MM.1S (cell line): ENCODE results near the gene ANXA8.
"Not testable (repeated sequence)": the region's sequence is repeated elsewhere in the genome, so short reads cannot be mapped to it uniquely, and the experiment has no call there.

ENCODE experiments used
- DNase-seq: peaks from one replicate; pipeline ENCODE4 v3.0.0-alpha.2; 2015
- H2AFZ ChIP-seq: fragments of 300-600 bp; sonication (generic); 2 replicates; pipeline ENCODE4 v1.6.0; 2016; ENCODE audit warnings: antibody characterized with exemption, low read length
- H3F3A ChIP-seq: fragments of 300-600 bp; sonication (generic); 2 replicates; pipeline ENCODE4 v1.6.1; 2016; ENCODE audit warnings: mild to moderate bottlenecking, antibody characterized with exemption, low read length, moderate library complexity, mixed read lengths; ENCODE audit not compliant: insufficient read depth
- H3K27ac ChIP-seq: fragments of 300-600 bp; sonication (generic); 2 replicates; pipeline ENCODE4 v1.5.1; 2016; ENCODE audit warnings: mild to moderate bottlenecking, low read length
- H3K27me3 ChIP-seq: fragments of 300-600 bp; sonication (generic); replicated peaks from 2 replicates; pipeline ENCODE4 v1.6.0; 2016; ENCODE audit warnings: low read length; ENCODE audit not compliant: insufficient read depth
- H3K36me3 ChIP-seq: fragments of 300-600 bp; sonication (generic); replicated peaks from 2 replicates; pipeline ENCODE4 v1.6.1; 2016; ENCODE audit warnings: mild to moderate bottlenecking, low read length, mixed read lengths; ENCODE audit not compliant: insufficient read depth
- H3K4me1 ChIP-seq: fragments of 300-600 bp; sonication (generic); 2 replicates; pipeline ENCODE4 v1.6.1; 2016; ENCODE audit warnings: low read length, mixed read lengths
- H3K4me2 ChIP-seq: fragments of 300-600 bp; sonication (generic); 2 replicates; pipeline ENCODE4 v1.6.0; 2016; ENCODE audit warnings: low read depth, low read length
- H3K4me3 ChIP-seq: fragments of 300-600 bp; sonication (generic); 2 replicates; pipeline ENCODE4 v1.5.1; 2016; ENCODE audit warnings: low read length, mixed read lengths
- H3K79me2 ChIP-seq: fragments of 300-600 bp; sonication (generic); 2 replicates; pipeline ENCODE4 v1.6.1; 2016; ENCODE audit warnings: mixed run types, low read length, mixed read lengths
- H3K9ac ChIP-seq: fragments of 300-600 bp; sonication (generic); 2 replicates; pipeline ENCODE4 v1.6.1; 2016; ENCODE audit warnings: low read length, mixed read lengths
- H3K9me2 ChIP-seq: fragments of 300-600 bp; sonication (generic); replicated peaks from 2 replicates; pipeline ENCODE4 v1.6.1; 2016; ENCODE audit warnings: mild to moderate bottlenecking, low read length, mixed read lengths; ENCODE audit not compliant: insufficient read depth
- H3K9me3 ChIP-seq: fragments of 300-600 bp; sonication (generic); replicated peaks from 2 replicates; pipeline ENCODE4 v1.6.1; 2016; ENCODE audit warnings: mild to moderate bottlenecking, low read length, mixed read lengths; ENCODE audit not compliant: insufficient read depth
- H4K20me1 ChIP-seq: fragments of 300-600 bp; sonication (generic); 2 replicates; pipeline ENCODE4 v1.6.1; 2016; ENCODE audit warnings: mild to moderate bottlenecking, low read length, moderate library complexity, mixed read lengths; ENCODE audit not compliant: insufficient read depth

The ANXA8 gene

DNA sequence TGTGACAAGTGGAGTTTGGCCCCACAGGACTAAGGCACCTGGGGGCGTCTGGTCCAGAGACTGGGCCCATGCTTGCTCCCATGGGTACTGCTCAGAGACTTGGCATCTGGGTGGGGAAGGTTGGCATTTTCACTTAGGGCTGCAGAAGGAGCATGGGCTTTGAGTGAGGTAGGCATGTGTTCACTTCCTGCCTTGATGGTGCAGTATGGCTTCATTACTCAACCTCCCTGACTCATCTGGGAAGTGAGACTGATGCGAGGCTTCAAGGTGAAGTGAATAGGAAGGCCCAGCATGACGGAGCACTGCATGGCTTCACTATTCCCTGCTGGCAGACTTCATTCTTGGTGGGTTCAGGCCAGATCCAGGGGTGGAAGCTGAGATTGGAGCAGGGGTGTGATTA is 11.3 kb downstream of the ANXA8 start:
- H3K27me3 ChIP-seq, H3K9ac ChIP-seq, H3K79me2 ChIP-seq, H3K4me1 ChIP-seq, H3K36me3 ChIP-seq, H2AFZ ChIP-seq, H3F3A ChIP-seq, H3K27ac ChIP-seq, H3K9me3 ChIP-seq, DNase-seq, H3K4me2 ChIP-seq, H3K4me3 ChIP-seq, H4K20me1 ChIP-seq, H3K9me2 ChIP-seq: not testable (repeated sequence)

DNA sequence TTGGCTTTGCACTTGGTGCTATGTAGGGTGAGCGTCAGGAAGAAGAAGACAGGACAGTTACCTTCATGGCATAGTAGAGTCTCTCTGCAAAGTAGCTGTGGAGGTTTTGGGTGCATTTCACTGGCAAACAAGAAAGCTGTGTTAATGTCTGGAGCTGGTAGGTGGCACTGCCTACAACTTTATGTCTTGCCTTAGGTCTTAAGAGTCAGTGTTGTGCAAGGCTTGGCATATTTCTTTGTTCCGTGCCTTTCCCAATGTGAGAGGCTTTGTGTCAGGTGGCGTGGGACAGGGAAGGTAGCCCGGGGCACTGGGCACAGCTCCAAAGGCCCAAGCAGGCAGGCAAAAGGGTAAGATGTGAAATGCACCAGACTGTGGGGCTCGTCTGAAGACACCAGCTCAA is 11.8 kb downstream of the ANXA8 start:
- not testable (repeated sequence) for H3K27ac ChIP-seq, H3K4me2 ChIP-seq, H4K20me1 ChIP-seq, DNase-seq, H3K36me3 ChIP-seq, H2AFZ ChIP-seq, H3F3A ChIP-seq, H3K9me3 ChIP-seq, H3K27me3 ChIP-seq, H3K9ac ChIP-seq, H3K79me2 ChIP-seq, H3K4me3 ChIP-seq, H3K9me2 ChIP-seq, H3K4me1 ChIP-seq

DNA sequence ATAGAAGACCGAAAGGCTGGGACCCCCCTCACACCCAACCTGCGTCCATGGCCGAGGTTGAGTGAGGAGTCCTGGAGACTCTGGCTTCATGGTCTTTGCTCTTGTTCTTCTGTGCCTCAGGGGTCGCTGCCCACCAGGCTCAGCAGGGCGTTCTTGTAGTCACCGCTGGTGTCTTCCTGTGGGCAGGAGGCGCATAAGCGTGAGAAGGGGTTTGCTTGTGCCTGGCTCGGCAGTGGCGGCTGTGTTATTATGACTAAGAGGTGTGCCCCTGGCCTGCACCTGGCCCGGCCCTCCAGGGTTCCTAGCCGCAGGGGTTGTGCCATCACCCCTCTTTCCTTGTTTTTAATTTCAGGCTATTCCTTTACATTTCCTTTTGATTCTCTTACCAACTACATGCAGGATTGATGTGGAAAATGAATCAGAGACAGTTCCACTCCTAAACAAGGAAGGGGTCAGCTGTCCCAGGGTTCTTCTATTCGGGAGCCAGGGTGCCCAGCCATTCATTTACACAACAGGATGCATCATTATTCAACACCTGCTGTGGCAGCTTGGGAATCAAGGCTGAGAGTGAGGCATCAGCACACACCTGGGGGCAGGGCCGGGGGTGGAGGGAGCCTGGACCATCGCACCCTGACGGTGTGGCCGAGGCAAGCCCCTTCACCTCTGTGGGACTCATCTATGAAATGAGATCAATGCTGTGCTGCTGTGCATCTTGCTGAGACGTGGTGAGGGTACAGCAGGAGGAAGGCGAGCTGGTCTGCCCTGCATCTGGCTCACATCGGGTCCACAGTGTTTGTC is 15.0 kb downstream of the ANXA8 start:
- not testable (repeated sequence) for H3K27me3 ChIP-seq, H3K27ac ChIP-seq, H3K9me2 ChIP-seq, H3K9ac ChIP-seq, H3K4me2 ChIP-seq, H2AFZ ChIP-seq, H3K9me3 ChIP-seq, H3K4me3 ChIP-seq, H3K79me2 ChIP-seq, H3K36me3 ChIP-seq, H3F3A ChIP-seq, DNase-seq, H4K20me1 ChIP-seq, H3K4me1 ChIP-seq

DNA sequence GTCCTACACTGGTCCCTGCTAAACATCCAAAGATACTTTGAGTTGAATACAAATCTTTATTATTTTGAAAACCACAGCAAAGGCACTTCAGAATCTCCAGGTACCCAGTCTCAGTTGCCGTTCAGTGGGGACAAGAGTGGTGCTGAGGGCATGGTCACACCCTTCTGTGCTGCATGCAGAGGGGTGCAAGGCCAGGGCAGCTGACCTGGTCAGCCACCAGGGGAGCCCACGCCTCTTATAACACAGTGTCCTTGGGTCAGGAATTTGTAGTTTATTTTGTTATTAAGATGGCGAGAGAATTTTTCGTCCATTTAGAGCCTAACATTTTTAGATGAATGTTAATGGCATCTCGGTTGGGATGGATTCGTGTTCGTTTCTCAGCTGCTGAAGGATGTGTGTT is 16.0 kb downstream of the ANXA8 start:
- not testable (repeated sequence) for H3K9me3 ChIP-seq, H3K79me2 ChIP-seq, DNase-seq, H3K9me2 ChIP-seq, H3K27ac ChIP-seq, H3K4me1 ChIP-seq, H3K9ac ChIP-seq, H3F3A ChIP-seq, H4K20me1 ChIP-seq, H3K36me3 ChIP-seq, H3K27me3 ChIP-seq, H3K4me3 ChIP-seq, H2AFZ ChIP-seq, H3K4me2 ChIP-seq

- not testable (repeated sequence) for H3F3A ChIP-seq, H3K27me3 ChIP-seq, H3K9ac ChIP-seq, H3K4me3 ChIP-seq, H3K79me2 ChIP-seq, H3K4me1 ChIP-seq, H3K9me3 ChIP-seq, H3K4me2 ChIP-seq, H4K20me1 ChIP-seq, H2AFZ ChIP-seq, H3K9me2 ChIP-seq, H3K27ac ChIP-seq, DNase-seq, H3K36me3 ChIP-seq
Measured at GRCh38 chr10:47467458-47467857, 16.5 kb downstream of the ANXA8 start.

- H3K9ac ChIP-seq, H3K27ac ChIP-seq, H3K4me3 ChIP-seq: not testable (repeated sequence)
Measured at GRCh38 chr10:47465216-47465917, 18.5 kb downstream of the ANXA8 start.

DNA sequence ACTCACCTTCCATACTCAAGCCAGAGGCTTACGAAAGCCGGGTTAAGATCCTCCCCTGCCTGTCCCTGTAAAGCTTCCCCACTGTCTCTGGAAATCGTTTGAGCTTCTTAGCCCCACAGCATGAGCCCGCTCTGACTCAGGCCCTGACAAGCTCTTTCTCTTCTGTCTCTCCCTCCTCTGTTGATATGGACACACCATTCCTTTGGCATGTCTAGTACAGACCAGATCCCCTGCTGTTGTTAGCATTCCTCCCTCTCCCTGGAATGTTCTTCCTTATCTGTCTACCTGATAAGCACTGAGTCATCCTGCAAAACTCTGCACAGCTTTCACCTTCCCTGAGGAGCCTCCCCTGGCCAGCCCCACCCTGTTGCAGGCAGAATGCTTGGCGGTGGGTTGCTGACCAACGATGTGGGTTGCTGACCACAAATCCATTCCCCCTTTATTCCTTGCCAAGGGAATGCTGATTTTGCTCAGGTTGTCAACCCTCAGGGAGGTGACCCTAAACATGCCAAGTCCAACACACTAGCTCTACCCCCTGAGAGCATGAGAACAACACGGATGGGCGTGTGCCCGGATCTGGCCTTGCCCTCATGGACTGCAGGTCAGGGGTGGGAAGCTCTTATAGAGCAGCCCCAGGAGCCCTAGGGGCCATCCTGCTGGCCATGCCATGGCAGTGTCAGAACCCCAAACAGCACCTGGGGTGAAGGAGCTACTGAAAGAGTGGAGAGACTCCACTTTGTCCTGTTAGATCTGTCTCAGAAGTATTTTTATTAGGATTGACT is 21.1 kb downstream of the ANXA8 start:
- not testable (repeated sequence) for H2AFZ ChIP-seq, H3K9ac ChIP-seq, H3K9me2 ChIP-seq, H3K79me2 ChIP-seq, H3K27me3 ChIP-seq, H3K4me2 ChIP-seq, H4K20me1 ChIP-seq, H3K9me3 ChIP-seq, H3K4me1 ChIP-seq, H3F3A ChIP-seq, H3K4me3 ChIP-seq, H3K27ac ChIP-seq, DNase-seq, H3K36me3 ChIP-seq

More at GRCh38 chr10:47465216-47465917, 18.5 kb downstream of the ANXA8 start:
- not testable (repeated sequence) for H3K4me1 ChIP-seq, H3K9me3 ChIP-seq, DNase-seq, H3F3A ChIP-seq, H2AFZ ChIP-seq, H3K27me3 ChIP-seq, H3K79me2 ChIP-seq, H3K36me3 ChIP-seq, H3K9me2 ChIP-seq, H4K20me1 ChIP-seq, H3K4me2 ChIP-seq
